NCI-H146 treated with DMSO at 0.1 percent for 48 hours (cell line): Measurements from ENCODE around the gene SLC25A47.

ENCODE experiments used
- DNase-seq: peaks from one replicate; lab custom pipeline; 2025; ENCODE audit not compliant: unreplicated experiment; lab: John Stamatoyannopoulos, UW

Gene SLC25A47

GRCh38 chr14:100322138-100322957 is 791 bp upstream of the SLC25A47 start:
- no peak for DNase-seq

GRCh38 chr14:100323942-100324307 is 786 bp downstream of the SLC25A47 start:
- DNase-seq = no peak

GRCh38 chr14:100325231-100325632 is 2.1 kb downstream of the SLC25A47 start:
- DNase-seq = no peak

DNA sequence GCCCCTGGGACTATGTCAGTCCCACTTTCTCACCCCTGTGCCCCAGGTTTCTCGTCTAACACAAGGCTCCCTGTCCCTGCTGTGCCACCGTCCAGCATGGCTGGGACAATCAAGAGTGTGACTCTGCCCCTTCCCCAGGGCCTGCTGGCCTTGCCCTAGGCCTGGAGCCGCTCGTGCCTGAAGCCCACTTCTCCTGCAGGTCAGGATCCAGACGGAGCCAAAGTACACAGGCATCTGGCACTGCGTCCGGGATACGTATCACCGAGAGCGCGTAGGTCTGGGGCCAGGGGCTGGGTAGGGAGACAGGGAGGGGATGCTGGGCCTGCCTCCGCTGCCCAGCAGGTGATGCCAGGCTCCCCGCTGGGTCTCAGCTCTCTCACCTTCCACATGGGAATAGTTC is 2.8 kb downstream of the SLC25A47 start:
- no peak for DNase-seq

- DNase-seq = no peak
Observed at GRCh38 chr14:100327128-100327527, 4.0 kb downstream of the SLC25A47 start.

DNA sequence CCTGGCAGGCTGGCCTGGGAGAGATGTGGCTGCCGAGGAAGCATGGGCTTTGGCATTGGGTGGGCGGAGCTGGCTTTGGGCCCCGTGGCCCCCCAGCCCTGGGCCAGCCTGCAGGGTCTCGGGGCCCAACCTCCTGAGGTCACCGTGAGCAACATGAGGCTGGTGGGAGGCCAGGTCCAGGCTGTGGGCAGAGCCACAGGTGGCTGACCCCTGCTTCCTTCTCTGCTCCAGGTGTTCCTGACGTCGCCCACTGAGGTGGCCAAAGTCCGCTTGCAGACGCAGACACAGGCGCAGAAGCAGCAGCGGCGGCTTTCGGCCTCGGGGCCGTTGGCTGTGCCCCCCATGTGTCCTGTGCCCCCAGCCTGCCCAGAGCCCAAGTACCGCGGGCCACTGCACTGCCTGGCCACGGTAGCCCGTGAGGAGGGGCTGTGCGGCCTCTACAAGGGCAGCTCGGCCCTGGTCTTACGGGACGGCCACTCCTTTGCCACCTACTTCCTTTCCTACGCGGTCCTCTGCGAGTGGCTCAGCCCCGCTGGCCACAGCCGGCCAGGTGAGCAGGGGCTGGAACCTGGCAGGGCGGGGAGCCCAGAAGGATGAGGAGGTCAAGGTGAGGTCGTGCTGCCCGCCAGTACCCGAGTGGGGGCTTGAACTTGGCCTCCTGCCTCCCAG is 5.5 kb downstream of the SLC25A47 start:
- DNase-seq = no peak

DNA sequence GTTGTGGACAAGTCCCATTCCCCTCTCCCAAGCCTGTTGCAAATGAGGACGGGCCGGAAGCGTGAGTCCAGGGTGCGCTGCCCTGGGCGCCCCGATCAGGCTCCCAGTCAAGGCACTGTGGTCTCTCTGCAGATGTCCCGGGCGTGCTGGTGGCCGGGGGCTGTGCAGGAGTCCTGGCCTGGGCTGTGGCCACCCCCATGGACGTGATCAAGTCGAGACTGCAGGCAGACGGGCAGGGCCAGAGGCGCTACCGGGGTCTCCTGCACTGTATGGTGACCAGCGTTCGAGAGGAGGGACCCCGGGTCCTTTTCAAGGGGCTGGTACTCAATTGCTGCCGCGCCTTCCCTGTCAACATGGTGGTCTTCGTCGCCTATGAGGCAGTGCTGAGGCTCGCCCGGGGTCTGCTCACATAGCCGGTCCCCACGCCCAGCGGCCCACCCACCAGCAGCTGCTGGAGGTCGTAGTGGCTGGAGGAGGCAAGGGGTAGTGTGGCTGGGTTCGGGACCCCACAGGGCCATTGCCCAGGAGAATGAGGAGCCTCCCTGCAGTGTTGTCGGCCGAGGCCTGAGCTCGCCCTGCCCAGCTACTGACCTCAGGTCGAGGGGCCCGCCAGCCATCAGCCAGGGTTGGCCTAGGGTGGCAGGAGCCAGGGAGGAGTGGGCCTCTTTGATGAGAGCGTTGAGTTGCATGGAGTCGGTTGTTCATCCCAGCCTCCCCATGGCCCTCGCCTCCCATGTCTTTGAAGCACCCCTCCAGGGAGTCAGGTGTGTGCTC is 6.3 kb downstream of the SLC25A47 start:
- no peak for DNase-seq

- DNase-seq = no peak
Observed at GRCh38 chr14:100330007-100330344, 6.8 kb downstream of the SLC25A47 start.

DNA sequence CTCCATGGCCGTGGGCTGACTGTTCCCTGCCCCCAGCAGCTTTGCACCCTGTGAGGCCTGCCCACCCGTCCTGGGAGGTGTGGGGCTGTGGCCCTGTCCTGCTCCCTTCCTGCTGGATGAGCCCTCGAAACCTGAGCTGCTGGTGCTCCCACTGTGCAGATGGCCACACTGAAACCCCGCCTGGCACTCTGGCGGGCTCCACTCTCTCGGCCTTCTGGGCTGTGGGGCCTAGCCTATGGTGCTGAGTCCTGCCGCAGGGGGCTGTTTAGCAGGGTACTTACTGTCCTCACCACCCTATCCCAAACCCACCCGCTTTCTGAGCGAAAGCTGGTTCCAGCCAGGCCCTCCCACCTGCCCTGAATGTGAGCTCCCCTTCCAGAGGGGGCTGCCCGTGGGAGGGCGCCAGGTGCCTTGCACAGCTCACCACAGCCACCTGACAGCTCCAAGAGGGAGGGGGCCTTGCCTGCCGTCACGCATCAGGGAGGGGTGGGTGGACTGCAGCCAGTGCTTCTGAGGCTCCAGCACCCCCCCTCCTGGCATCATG is 7.3 kb downstream of the SLC25A47 start:
- no peak for DNase-seq

- no peak for DNase-seq
Observed at GRCh38 chr14:100332071-100332639, 9.0 kb downstream of the SLC25A47 start.

DNA sequence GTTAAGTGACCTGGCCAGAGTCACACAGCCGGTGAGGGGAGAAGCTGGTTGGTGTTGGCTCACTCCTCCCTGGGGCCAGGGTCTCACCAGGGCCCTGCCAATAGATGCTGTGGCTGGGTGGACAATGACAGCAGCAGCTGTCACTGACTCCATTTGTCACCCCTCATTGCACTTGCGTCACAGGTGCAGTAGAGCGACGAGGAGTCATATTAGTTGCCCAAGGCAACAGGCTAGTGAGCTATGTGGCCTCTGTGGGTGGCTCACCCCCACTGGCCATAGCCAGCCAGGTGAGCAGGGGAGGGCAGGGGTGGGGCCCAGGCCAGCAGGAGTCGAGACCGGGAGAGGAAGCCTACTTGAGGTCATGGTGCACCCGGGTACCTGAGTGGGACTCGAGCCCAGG is 9.7 kb downstream of the SLC25A47 start:
- peak; percentile 72 for DNase-seq

DNA sequence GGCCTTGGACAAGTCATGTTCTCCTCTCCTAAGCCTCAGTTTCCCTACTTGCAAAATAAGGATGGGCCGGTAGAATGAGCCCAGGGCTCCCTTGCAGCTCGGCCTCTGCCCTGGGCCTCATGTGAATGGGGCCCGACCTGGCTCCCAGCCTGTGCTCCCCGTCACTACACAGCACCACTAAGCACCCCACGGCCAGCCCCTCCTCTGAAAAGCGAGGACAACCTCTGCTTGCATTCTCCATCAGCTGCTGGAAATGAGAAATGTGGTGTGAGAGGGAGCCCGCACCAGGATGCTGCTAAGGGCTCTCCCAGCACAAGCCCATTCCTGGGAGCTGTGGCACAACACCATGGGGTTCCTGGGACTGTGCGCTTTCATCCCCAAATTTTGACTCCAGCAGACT is 10.2 kb downstream of the SLC25A47 start:
- no peak for DNase-seq

DNA sequence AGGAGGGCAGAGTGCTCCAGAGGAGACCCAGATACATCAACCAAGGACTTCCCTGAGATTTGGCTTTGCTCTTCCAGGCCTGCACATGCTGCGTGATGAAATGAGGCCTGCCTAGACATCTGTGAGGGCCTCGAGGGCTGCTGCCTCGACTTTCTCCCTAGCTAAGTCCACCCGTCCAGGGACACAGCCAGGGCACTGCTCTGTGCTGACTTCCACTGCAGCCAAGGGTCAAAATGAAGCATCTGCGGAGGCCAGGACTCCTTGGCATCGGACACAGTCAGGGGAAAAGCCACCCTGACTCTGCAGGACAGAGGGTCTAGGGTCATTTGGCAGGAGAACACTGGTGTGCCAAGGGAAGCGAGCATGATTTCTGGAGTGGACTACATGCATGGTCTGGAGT is 10.7 kb downstream of the SLC25A47 start:
- DNase-seq = no peak

GRCh38 chr14:100334904-100335303 is 11.8 kb downstream of the SLC25A47 start:
- no peak for DNase-seq

GRCh38 chr14:100336618-100337530 is 13.7 kb downstream of the SLC25A47 start:
- no peak for DNase-seq

GRCh38 chr14:100339766-100340422 is 16.8 kb downstream of the SLC25A47 start:
- no peak for DNase-seq

DNA sequence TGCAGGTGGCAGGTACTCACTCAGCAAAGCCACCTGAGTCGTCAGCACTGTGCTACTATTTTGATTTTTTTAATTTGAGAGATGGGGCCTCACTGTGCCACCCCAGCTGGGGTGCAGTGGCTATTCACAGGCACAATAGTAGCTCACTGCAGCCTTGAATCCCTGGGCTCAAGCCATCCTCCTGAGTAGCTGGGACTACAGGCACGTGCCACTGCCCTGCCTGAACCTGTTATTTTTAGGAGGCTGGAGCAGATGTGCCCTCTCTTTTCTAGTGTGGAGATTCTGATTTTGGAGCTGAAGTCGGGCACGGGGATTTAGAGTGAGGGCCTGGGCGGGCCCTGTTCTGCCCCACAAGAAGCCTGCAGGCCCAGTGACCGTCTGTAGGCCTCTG is 17.3 kb downstream of the SLC25A47 start:
- no peak for DNase-seq

DNA sequence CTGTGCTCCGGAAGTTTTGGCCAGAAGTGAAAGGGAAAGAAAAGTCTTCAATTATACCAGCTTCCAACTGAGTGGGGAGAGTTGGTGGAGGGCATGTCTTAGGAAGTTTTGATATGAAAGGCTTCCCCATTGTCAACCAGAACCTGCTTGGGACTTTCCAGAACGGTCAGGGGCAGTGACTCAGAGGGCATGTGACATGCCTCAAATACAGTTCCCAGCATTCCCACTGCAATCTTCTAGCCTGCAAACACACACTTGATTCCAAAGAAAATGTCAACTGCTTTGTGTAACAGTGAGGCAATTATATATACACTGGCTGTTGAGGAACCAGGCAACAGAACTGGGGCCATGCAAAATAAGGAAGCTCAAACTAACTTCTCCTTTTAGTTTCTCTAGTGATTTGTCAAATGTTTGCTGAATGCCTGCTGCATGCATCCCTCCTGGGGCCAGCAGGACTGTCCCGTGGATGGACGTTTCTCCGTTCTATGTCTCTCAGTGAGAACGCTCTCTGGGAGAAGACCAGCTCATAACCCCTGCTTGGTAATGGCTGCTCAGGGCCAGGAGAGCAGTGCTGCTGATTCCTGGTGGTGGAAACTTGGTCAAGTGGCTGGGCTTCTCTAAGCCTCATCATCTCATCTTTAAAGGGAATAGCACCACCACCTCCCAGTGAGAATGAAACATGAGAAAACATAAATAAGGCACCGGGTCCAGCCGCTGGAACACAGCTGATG is 18.3 kb downstream of the SLC25A47 start:
- no peak for DNase-seq

DNA sequence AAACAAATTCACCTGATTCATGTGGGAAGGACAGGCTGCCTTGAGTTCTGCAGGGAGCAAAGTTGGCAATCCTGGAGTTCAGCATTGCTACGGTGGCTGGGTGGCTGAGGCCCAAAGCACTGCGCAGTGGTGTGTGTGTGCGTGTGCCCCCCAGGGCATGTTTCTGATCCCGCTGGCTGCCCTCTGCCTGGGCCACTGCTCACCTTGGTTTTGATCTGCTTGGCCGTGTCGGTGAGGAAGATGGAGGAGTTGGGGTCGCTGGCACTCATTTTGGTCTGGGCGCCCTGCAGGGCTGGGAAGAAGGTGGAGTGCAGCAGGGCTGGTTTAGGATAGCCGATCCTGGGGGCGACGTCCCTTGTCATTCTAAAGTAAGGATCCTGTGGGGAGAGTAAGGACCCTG is 19.1 kb downstream of the SLC25A47 start:
- no peak for DNase-seq
